Dedifferentiated amniotic fluid mesenchymal stem cell (primary cell): Measurements from ENCODE around the gene NKX2-1.

ENCODE experiments used
- DNase-seq: peaks from one replicate; pipeline ENCODE4 v3.0.0-alpha.2; 2016; ENCODE audit errors: extremely low spot score

Gene NKX2-1

DNA sequence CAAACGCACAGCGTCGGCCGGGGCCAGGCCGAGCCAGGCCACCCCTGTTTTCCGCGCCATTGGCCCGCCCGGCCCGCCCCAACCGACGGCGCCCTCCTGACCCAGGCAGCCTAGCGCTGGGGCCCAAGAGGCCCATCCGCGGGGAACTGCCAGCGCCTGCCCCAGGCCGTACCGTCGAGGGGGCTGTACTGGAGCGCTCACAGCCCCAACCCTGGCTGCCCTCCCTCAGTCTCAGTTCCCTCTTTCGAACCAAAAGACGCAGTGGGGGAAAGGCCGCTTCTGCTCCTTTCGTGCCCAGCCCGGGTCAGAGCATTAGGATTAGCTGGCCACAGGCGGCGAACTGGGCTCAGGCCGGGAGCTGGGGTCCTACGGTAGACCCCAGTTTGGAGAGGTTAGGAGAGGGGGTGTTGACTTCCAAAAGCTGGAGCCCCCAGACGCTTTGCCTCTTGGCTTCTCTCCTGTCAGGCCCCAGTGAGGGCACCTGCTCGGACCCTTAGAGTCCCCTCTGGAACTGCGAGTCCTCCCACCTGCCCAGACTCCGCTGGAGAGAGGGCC is 1.9 kb downstream of the NKX2-1 start:
- no peak for DNase-seq

DNA sequence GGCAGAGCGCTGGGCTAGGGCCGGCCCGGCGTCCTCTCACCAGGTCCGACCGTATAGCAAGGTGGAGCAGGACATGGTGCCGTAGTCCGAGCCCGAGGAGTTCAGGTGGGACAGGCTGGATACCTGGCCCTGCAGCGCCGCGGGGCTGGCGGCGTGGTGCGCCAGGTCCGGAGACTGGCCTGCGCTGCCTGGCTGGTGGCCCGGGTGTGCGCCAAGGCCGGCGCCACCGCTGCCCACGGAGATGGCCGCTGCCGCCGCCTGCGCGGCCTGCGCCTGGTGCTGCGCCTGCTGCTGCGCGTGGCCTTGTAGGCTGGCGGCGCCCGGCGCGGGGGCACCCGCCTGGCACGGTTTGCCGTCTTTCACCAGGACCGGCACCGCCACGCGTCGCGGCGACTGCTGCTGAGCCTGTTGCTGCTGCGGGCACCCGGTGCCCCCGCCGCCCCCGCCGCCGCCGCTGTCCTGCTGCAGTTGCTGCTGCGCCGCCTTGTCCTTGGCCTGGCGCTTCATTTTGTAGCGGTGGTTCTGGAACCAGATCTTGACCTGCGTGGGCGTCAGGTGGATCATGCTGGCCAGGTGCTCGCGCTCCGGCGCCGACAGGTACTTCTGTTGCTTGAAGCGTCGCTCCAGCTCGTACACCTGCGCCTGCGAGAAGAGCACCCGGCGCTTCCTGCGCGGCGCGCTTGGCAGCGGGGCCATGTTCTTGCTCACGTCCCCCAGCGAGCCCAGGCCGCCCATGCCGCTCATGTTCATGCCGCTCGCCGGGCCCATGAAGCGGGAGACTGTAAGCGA is 2.6 kb downstream of the NKX2-1 start:
- no peak for DNase-seq

DNA sequence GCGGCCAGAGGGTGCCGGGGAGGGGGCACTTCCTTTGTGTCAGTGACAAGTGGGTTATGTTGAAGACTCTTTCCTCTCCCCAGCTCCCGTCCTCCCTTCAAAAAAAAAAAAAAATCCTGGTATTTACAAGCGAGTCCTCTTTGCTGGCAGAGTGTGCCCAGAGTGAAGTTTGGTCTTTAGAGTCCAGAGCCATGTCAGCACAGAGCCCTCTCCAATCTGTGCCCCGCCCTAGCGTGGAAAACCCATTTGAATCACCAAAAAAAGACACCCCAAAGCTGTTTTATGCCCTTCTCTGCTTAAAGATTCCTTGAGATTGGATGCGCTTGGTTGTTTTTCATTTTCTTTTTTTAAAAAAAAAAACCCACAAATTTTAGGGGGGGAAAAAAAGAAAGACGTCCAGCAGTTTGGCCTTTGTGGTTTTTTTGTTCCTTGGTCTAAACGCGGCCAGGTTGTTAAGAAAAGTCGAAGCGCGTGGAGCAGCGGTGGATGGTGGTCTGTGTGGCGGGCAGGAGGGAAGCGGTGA is 3.3 kb downstream of the NKX2-1 start:
- no peak for DNase-seq

DNA sequence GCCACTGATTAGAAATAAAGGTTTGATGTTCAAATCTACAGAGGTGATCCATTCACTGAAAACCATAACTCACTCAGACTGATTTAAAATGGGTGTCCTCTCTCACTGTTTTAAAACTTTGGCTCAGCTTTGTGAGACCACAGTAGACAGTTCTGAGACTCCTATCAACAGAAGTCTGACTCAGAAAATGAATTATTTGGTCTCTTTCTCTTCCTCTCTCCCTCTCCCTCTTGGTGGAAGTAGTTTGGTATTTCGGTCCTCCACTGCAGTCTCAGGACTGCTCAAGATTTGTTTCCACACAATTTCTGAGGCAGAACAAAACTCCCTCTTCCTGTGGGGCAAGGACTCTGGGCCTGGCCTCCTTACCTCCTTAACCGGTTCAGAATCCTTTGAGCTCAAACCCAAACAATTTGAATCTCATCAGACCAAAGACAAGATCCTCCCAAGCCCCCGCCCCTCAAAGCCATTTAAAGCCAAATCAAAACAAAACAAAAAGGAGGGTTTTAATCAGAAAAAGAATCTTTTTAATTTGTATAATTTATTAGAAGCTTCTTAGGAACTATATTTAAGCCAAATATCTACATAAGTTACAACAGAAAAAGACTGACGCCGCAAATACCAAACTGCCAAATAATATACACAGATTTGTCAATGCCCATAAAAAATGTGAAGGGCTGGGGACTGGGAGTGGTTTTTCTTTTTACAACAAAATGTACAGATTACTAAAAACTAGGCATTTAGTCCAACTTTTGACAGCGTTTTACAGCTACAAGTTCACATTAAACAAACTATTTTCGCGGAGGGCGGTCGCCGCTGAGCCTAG is 3.9 kb downstream of the NKX2-1 start:
- DNase-seq, result no peak

DNA sequence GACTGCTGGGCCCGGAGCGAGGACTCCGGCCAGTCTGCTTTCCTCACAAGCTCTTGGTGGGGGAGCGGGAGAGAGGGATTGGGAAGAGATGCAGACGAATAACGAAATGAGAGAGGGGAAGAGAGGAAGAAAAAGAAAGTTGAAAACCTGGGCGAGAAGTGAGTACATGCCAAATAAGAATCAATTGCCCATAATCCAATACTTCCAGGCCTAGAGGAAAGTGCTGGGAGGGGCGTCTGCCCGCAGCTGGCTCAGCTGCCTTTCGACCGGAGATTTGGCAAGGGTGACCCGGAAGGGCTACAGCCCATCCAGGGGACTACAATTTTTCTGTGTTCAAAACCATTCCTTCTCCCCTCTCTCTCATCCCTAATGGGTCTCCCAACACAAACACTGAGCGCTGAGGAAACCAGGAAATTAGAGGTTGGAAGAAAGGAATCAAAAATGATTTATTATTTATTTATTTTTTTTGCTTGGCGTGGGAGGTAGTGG is 4.9 kb downstream of the NKX2-1 start:
- no peak for DNase-seq

DNA sequence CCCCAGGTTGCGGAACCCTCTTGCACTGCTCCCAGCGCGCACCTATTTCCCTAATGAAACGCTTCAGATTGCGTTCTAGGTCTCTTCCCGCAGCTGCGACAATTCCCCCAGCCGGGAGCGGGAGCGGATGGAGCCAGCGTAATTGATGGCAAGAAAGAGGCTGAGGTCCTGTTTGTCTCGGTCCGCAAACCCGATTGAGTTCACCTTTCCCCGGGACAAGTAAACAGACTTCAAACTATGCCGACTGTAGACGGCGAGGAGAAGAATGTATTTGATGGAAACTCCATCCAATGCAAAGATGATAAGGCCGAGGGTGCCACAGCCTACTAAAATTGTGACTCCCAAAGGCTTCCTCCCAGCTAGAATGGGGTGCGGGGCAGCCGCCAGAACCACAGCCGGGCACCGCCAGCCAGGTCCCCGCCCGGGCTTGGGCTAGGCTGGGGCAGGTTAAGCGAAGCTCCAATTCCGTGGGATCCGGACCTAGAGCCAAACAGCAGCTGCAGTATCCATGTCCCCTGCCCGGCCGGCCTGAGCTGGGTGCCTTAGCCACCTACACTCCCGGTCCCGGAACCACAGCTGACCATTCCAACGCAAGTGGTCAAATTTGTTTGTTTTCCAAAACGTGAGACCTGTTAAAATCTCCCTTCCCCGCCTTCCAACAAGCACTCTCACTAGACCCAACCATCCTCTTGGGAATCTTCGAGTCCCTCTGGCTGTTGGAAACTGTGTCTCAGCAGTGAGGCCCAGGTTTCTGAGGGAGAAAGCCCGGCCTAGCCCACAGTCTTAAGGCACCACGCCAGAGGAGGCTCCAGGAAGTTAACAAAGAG is 5.5 kb downstream of the NKX2-1 start:
- DNase-seq, result no peak

DNA sequence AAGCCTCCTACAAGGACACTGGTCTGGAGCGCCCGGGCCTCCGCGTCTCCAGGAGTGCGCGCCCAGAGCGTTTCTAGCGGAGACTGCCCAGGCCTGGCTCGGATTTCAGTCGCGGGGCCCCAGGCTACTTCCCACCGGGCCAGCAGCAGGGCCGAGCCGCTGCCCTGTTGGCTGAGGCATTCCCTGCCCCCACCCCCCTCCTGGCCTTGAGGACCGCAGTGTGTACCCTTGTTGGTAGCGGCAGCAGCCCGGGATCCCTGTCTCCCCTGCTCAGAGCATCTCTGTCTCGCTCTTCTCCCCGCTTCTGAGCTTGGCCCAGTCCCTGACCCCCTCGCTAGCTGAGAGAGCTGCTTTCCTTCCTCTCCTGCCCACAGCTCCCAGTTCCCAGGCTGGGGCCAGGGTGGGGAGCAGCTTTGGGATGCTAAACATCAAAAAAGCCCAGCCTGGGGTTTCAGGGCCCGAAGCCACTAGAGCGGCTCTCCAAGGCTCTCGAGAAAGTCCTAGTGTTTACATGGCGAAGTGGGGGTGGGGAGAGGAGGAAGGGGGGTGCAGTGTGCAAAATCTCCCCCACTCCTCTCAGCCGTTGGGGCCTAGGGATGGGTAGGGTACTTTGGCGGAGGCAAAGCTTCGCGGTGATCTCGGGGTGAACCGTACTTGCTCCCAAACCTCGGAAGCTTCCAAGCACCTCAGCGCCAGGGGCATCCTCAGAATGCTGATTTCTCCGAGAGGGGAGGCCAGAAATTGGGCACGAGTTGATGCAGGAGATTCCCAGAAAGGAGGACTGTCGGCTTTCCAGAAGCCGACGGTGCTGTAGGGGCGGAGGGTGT is 6.4 kb downstream of the NKX2-1 start:
- no peak for DNase-seq

DNA sequence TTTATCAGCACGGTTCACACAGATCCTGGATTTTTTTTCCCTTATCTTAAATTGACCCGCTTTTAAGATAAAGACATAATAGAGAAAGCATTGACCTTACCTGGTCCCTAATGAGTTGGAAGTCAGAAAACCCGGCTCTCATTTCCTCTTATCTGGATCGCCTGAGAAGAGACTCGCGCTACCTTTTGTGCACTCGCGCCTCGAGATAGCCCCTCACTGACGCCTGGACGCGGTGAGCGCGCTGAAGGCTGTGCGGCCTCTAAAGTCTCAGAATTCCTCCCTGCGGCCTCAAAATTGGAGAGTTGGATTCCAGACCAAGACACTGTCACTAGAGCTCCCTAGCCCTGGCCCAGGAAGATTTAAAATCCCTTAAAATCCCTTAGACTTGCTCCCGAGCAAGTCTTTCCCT is 7.0 kb downstream of the NKX2-1 start:
- no peak for DNase-seq

DNA sequence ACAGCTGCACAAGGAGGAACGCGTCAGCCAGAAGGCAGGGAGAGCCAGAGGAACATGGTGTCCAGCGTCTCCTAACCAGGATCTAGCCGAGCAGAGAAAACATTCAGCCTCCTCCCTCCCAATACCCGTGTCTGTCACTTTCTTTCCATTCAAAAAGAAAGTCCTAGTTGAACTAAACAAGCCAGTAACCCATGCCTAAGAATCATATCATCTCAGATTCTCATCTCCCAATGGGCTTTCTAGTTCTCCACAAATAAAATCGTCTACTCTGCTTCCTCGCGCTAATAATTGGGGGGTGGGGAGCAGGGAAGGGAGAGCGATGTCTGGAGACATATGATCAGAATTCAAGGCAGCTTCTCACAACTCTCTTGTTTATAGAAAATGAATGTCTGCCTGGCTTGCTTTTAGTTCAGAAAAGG is 7.4 kb downstream of the NKX2-1 start:
- DNase-seq, result no peak

DNA sequence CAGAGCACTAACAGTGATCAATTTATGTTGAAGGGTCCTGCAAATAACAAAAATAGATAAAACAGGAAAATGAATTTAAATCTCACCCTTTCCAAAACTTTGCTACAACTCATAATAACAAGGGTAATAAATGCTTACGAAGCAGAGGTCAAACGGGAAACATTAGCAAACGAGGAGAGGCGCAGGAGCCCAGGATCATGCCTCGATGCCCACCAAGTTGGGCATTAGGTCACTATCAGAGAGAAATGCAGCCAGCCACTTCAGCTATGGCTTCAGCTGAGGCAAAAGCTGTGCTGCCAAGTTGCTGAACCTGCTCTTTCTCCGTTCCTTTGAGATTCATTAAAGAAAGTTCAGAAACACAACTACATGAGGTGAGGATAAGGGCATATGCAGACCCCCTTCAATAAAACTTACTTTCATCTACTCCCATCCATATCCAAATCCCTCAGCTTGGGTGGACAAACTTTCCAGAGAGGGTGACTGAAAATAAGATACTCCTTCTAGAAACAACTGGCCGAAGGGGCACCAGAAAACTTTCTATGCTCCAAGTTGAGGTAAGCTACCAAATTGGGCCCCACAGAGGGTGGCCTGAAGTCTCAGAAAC is 7.9 kb downstream of the NKX2-1 start:
- no peak for DNase-seq

DNA sequence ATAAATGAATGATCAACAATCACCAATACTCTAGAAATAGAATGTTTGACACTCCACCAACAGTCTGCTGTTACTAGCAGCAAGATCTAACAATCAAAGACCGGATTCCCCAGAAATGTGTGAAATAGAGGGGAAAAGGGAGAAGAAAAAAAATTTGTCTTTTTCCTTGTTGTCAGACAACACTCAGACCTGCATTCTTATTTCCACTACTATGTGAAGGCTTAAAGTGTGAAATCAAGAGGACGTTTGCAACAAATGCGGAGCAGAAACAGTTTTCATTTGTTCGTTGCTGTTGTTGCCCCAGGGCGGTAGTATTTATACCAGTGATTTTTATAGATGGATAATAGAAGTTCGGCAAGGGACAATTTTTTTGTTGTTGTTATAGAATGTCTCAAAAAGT is 9.2 kb downstream of the NKX2-1 start:
- DNase-seq, result no peak

DNA sequence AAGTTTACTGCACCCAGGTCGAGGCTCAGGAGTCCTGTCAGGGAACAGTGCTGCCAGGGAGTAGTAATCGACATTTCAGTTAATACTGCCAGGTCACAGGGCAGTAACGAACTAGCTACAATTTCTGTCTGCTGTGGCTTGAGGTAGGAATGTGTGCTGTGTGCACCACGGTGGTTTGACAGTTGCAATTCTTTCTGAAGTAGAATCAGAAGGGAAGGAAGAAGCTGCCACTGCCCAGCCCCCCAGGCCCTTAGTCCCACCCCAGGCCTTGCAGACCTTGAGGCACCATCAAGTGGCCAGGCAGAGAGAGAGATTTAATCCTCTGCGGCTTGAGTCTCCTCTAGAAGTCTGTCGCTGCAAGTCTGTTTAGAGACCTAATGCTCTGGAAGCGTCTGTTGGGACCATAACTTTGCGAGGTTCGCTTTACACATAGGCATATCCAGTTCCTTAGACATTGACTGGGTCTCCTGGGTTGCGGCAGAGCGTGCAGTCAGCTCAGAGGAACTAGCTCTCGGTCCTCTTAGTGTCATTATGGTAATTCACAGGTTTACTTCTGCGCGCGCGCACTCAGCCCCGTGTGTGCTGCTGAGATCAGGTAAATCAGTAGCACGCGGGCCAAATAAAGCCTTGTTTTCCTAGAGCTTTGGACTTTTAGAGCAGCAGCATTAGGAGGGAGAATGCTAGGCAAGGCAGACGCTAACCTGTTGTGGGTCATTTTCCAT is 9.8 kb downstream of the NKX2-1 start:
- DNase-seq, result no peak

DNA sequence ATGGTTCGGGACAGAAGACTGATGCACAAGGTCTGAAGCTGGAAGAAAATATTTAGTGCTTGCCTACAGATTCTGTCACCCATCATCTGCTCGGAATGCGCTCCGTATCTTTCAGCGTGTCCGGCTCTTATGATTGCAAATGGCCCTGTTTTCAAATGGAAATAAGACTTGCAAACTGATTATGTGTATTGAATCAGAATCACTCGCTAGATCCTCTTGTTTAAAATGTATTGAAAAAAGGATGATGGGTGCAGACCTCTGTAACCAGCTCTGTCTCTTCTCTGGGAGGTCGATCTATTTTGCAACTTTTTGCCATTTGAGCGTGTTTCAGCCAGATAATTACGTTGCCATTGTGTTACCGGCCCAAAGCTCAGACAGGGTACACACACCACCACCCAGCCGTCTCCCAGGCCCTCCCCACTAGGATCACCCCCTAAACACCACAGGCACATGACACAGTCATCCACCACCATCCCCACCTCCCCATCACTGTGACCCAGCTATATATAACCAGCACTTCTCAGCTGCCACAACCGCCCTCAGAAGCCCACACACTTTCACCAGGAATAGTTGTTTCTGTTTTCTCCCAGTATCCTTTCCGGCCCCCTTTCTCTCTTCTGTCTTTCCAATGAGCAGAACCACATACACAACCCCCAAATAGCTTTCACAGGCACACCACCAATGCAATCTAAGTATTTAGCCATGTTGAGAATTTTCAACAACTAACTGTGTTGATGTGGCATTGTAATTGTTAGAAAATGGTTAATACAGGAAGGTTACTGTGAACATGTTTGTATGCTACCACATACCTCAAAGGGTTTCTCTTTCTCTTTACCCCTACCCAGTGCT is 10.7 kb downstream of the NKX2-1 start:
- DNase-seq, result no peak

DNA sequence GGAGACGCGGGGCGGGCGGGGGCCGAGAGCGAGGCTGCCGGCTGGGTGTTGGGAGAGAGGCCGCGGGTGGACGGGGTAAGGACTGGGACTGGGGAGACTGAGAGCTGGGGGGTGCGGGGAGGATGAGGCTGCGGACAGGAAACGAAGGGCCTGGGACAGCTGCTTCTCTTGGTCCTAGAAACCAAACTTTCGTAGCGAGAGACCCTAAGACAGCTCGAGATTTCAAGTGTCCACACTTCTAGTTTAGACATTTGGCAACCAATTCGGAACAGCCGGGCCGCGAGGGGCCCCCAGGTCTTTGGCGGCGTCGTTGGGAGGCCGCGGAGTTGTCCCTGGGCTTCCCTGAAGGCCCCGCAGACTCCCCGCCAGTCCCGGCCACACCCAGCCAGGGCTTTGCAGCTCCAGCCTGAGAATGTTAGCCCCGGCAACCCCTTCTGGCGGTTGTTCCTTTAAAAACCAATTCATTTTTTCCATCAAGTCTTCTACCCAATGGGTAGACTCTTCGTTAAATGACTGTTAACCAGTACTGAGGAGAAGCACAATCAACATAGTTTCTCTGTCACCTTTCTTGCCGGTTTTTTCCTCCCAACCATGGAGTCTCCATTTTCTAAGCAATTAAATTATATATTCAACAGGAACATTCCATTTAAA is 11.5 kb downstream of the NKX2-1 start:
- DNase-seq, result no peak

DNA sequence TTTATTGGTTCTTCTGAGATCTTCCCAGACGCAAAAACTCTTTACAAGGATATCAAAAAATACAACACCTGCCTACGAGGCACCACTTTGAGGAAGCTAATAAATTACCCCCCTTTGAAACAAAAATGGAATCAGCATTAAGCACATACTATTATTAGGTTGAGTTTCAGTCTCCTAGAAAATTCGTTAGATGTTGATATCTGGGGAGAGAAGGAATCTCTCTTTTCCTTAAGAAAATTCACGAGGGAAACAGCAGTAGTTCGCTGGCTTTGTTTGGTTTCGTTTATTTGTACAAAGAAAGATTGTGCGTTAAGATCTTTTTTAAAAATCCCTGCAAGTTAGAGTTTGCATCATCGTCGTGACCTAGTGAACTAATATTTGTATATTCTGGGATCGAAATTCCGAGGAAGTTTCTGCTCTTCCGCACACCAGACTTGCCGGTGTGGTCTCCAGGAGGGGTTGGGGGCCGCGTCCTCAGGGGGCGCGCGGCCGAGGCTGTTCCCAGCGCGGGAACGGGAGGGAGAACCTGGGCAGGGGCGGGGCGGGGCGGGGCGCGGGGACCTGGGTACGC is 12.1 kb downstream of the NKX2-1 start:
- no peak for DNase-seq

DNA sequence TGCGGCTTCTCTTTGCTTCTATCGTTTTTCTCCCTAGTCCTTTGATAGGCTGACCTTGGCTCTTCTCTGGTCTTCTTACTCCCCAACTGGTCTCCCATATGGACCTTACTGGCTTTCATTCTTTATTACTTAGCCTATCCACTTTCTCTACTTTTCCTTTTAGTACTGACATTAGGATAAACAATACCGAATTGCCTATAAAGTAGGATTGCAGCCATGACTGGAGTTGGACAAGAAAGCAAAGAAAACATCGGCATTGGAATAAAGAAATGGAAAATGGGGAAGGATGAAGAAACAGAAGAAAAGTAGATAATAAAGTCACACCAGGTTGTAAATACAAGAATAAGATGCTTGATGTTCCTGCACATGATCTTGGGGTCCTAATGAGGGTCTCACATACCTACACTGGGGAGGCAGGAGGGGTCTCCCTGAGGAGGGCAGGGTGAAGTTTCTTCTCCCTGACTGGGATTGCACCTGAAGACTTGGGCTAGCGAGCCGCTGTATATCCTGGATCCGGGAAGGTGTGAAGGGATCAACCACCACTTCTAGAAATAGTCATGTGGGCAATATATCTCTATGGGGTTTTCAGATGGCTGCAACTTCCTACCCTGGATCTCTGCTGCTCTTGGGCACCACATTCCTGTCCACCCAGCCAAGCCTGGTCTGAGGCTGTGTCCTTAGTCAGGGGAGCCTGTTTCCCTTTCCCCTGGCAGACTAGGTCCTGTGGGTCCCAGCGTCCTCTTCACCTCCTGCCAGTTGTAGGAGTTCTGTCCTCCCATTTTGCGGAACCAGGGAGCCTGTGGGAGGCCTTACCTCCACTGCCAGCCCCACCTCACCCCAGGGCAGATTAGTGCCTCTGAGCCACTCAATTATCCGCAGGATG is 13.1 kb downstream of the NKX2-1 start:
- DNase-seq, result no peak
